IMR-90 (cell line): ENCODE measurements around the gene SNRPB. TPM values are rescaled to one million over a fixed set of nuclear protein-coding genes. Genes with fewer than 3 reads are reported as not detected.

ENCODE experiments used
- ATAC-seq: fragments of 200-7000 bp; cut with Tn5 transposase; 2 replicates; pipeline ENCODE4 v1.9.1; 2020; ENCODE audit warnings: low read depth, mild to moderate bottlenecking, moderate library complexity
- BruUV-seq: library from RNA; stranded (reverse); fragments of 400-500 nt; replicated peaks from 2 replicates; lab custom pipeline; 2021; lab: Mats Ljungman, UMichigan
- CTCF ChIA-PET: fragments of 300-600 bp; formaldehyde crosslinking; extraction: SDS; loops from one replicate; lab custom pipeline; 2021; ENCODE audit warnings: antibody characterized with exemption; lab: Yijun Ruan, JAX
- POLR2A ChIA-PET: fragments of 300-600 bp; sonication (Branson Sonifier 250); formaldehyde crosslinking; loops from one replicate; lab custom pipeline; 2022; ENCODE audit warnings: antibody characterized with exemption; ENCODE audit not compliant: unreplicated experiment; lab: Charles Lee
- DNase-seq: peaks from one replicate; pipeline ENCODE4 v3.0.0; 2013
- H2AFZ ChIP-seq: replicated peaks from 2 replicates; pipeline ENCODE3; 2013; ENCODE audit warnings: low read length, mild to moderate bottlenecking; ENCODE audit not compliant: poor library complexity
- H2AK5ac ChIP-seq: 2 replicates; pipeline ENCODE4 v1.6.1; 2013; ENCODE audit warnings: low read depth, low read length, inconsistent platforms
- H2AK9ac ChIP-seq: replicated peaks from 2 replicates; pipeline ENCODE3; 2013; ENCODE audit warnings: mild to moderate bottlenecking, low read depth, low read length, moderate library complexity; ENCODE audit not compliant: poor library complexity
- H2BK120ac ChIP-seq: 2 replicates; pipeline ENCODE4 v1.6.1; 2013; ENCODE audit warnings: low read depth, low read length, inconsistent platforms
- H2BK15ac ChIP-seq: 3 replicates; pipeline ENCODE4 v1.6.1; 2013; ENCODE audit warnings: low read depth, low read length, inconsistent platforms
- H2BK20ac ChIP-seq: 2 replicates; pipeline ENCODE4 v1.6.1; 2013; ENCODE audit warnings: low read depth, mild to moderate bottlenecking, inconsistent platforms, low read length, moderate library complexity
- H2BK5ac ChIP-seq: 2 replicates; pipeline ENCODE4 v1.6.1; 2013; ENCODE audit warnings: mild to moderate bottlenecking, low read depth, low read length, inconsistent platforms; ENCODE audit not compliant: poor library complexity, severe bottlenecking
- H3K14ac ChIP-seq: replicated peaks from 2 replicates; pipeline ENCODE4 v1.6.1; 2013; ENCODE audit warnings: low read depth, low read length, inconsistent platforms
- H3K18ac ChIP-seq: 2 replicates; pipeline ENCODE4 v1.6.1; 2013; ENCODE audit warnings: low read depth, low read length, control low read depth
- H3K23ac ChIP-seq: 2 replicates; pipeline ENCODE4 v1.6.1; 2013; ENCODE audit warnings: low read depth, low read length, inconsistent platforms
- H3K27ac ChIP-seq: 2 replicates; pipeline ENCODE4 v1.5.1; 2013; ENCODE audit warnings: mild to moderate bottlenecking, control low read depth, low read length; ENCODE audit not compliant: insufficient read depth
- H3K27me3 ChIP-seq: 2 replicates; pipeline ENCODE4 v1.6.1; 2013; ENCODE audit warnings: low read length; ENCODE audit not compliant: control insufficient read depth, insufficient read depth
- H3K36me3 ChIP-seq: 2 replicates; pipeline ENCODE4 v1.6.1; 2013; ENCODE audit warnings: low read length, mixed read lengths; ENCODE audit not compliant: control insufficient read depth, insufficient read depth
- H3K4ac ChIP-seq: 2 replicates; pipeline ENCODE4 v1.6.1; 2013; ENCODE audit warnings: low read depth, low read length, inconsistent platforms
- H3K4me1 ChIP-seq: 2 replicates; pipeline ENCODE4 v1.6.1; 2013; ENCODE audit warnings: low read length, mixed read lengths; ENCODE audit not compliant: control insufficient read depth, insufficient read depth
- H3K4me2 ChIP-seq: 2 replicates; pipeline ENCODE4 v1.6.1; 2013; ENCODE audit warnings: low read depth, mild to moderate bottlenecking, control low read depth, low read length, moderate library complexity
- H3K4me3 ChIP-seq: 2 replicates; pipeline ENCODE4 v1.5.1; 2013; ENCODE audit warnings: low read depth, mild to moderate bottlenecking, control low read depth, low read length, moderate library complexity; ENCODE audit not compliant: insufficient read depth
- H3K56ac ChIP-seq: 2 replicates; pipeline ENCODE4 v1.6.1; 2013; ENCODE audit warnings: low read length, inconsistent platforms; ENCODE audit not compliant: insufficient read depth; ENCODE audit errors: extremely low read depth
- H3K79me1 ChIP-seq, 2 experiments: 2 replicates each; pipeline ENCODE4 v1.6.1; 2013; ENCODE audit warnings: low read length in 2 of 2, inconsistent platforms in 1 of 2, low read depth in 1 of 2
- H3K9ac ChIP-seq: 2 replicates; pipeline ENCODE4 v1.6.1; 2013; ENCODE audit warnings: low read depth, low read length, control low read depth
- H3K9me1 ChIP-seq: 2 replicates; pipeline ENCODE4 v1.6.1; 2013; ENCODE audit warnings: low read length, inconsistent platforms; ENCODE audit not compliant: insufficient read depth
- H3K9me3 ChIP-seq: 2 replicates; pipeline ENCODE4 v1.6.1; 2013; ENCODE audit warnings: low read length; ENCODE audit not compliant: control insufficient read depth, insufficient read depth
- H4K20me1 ChIP-seq: 2 replicates; pipeline ENCODE4 v1.6.1; 2013; ENCODE audit warnings: low read length, inconsistent platforms; ENCODE audit not compliant: insufficient read depth
- H4K5ac ChIP-seq: 2 replicates; pipeline ENCODE4 v1.6.1; 2013; ENCODE audit warnings: mild to moderate bottlenecking, low read depth, low read length, control low read depth
- H4K8ac ChIP-seq, 2 experiments: 2 replicates each; pipeline ENCODE4 v1.6.1; 2013; ENCODE audit warnings: low read depth in 2 of 2, low read length in 2 of 2, control low read depth in 1 of 2, inconsistent platforms in 1 of 2
- H4K91ac ChIP-seq: 2 replicates; pipeline ENCODE4 v1.6.1; 2013; ENCODE audit warnings: low read depth, low read length, inconsistent platforms; ENCODE audit not compliant: insufficient read depth
- FOS ChIP-seq: fragments of 150-350 bp; IDR thresholded peaks from 2 replicates; pipeline ENCODE4 v1.6.1; 2016; ENCODE audit warnings: low read depth, low read length
- MAZ ChIP-seq: IDR thresholded peaks from 2 replicates; pipeline ENCODE4 v1.6.1; 2012; ENCODE audit warnings: low read depth, mild to moderate bottlenecking, low read length, improper control_type of control experiment, moderate library complexity, borderline replicate concordance
- POLR2A ChIP-seq: IDR thresholded peaks from 2 replicates; pipeline ENCODE4 v1.6.1; 2012; ENCODE audit warnings: mild to moderate bottlenecking, low read depth, low read length
- WGBS, 2 experiments: methylation state at CpG; one replicate each; pipeline versions ENCODE4 v1.1.5 to v1.1.7; 2013; ENCODE audit warnings: missing lambda C conversion rate in 2 of 2; ENCODE audit not compliant: insufficient read length in 1 of 2; ENCODE audit errors: extremely low coverage in 2 of 2; 5-methylcytosine and 5-hydroxymethylcytosine counted together
- dilution Hi-C: fragments of 300-500 bp; cut with HindIII; formaldehyde crosslinking; loops from one replicate; pipeline ENCODE4 v1.14.3; 2018; ENCODE audit warnings: low sequenced_read_pairs; ENCODE audit not compliant: unreplicated experiment
- in situ Hi-C: fragments of 300-500 bp; cut with MboI; formaldehyde crosslinking; loops from 3 replicates; pipeline ENCODE4 v1.14.3; 2019; ENCODE audit warnings: low sequenced_read_pairs, inconsistent platforms, mixed read lengths
- intact Hi-C: fragments of 100-400 bp; cut with micrococcal nuclease; formaldehyde crosslinking; loops from 2 replicates; pipeline ENCODE4 v1.10.0; 2022
- polyA plus RNA-seq, 3 experiments: library from polyadenylated mRNA; depleted of rRNA; stranded (reverse); fragments of >200 nt; gene quantifications; 2 replicates each; pipeline ENCODE4 v1.2.3, GENCODE V29; 2012; ENCODE audit warnings: low replicate concordance in 1 of 3
- total RNA-seq: library from RNA; depleted of rRNA; stranded (reverse); fragments of >200 nt; gene quantifications from 2 replicates; pipeline ENCODE4 v1.2.3, GENCODE V29; 2012

Gene SNRPB
- total and polyA plus RNA-seq, 2 of the 4 experiments (the other 2 are of a cell fraction), result 103 to 214 TPM

GRCh38 chr20:2417213-2417541 is 53.4 kb downstream of the SNRPB start:
- H2BK5ac ChIP-seq, result no peak overlapping the region
- no peak overlapping the region for H4K5ac ChIP-seq
- H3K4me2 ChIP-seq, result no peak overlapping the region
- H3K14ac ChIP-seq, result no peak overlapping the region
- intact Hi-C loops, result no loop called here
- BruUV-seq, result no TSS peak
- H2AFZ ChIP-seq, result peak overlapping the region; percentile 29
- H2BK120ac ChIP-seq, result no peak overlapping the region
- H3K4me3 ChIP-seq, result no peak overlapping the region
- ATAC-seq, result no peak
- DNase-seq, result no peak
- H4K8ac ChIP-seq, result no peak overlapping the region
- no peak for TF ChIP-seq POLR2A
- TF ChIP-seq MAZ, result no peak
- TF ChIP-seq FOS, result no peak
- 69% methylated on average over 8 of the region's 14 CpGs; no CpG with 5 or more reads in 1 of the 2 experiments for WGBS, 2 experiments
- H4K91ac ChIP-seq, result no peak overlapping the region
- H3K27me3 ChIP-seq, result peaks cover 2% of the 10 kb centered on the region
- H3K18ac ChIP-seq, result no peak overlapping the region
- H3K27ac ChIP-seq, result no peak overlapping the region
- H2BK15ac ChIP-seq, result no peak overlapping the region
- dilution Hi-C loops, result no loop called here
- no peak overlapping the region for H3K56ac ChIP-seq
- ChIA-PET POLR2A (no interaction called here), CTCF (no interaction called here)
- in situ Hi-C loops, result no loop called here
- no peak overlapping the region for H3K4ac ChIP-seq
- H2BK20ac ChIP-seq, result no peak overlapping the region
- no peak overlapping the region for H2AK9ac ChIP-seq
- no peak overlapping the region for H3K9ac ChIP-seq
- no peaks in the 10 kb centered on the region for H3K4me1 ChIP-seq
- no peaks in the 10 kb centered on the region for H3K9me1 ChIP-seq
- H3K23ac ChIP-seq, result no peak overlapping the region
- H3K36me3 ChIP-seq, result no peaks in the 10 kb centered on the region
- H3K9me3 ChIP-seq, result no peaks in the 10 kb centered on the region
- no peak overlapping the region for H2AK5ac ChIP-seq
- no peaks in the 10 kb centered on the region for H4K20me1 ChIP-seq
- H3K79me1 ChIP-seq, result no peaks in the 10 kb centered on the region
